LHCN-M2 (cell line): ENCODE results near the gene KRAS. TPM values are rescaled to one million over a fixed set of nuclear protein-coding genes. Genes with fewer than 3 reads are reported as not detected.
A peak's percentile ranks its signal among the peaks of the same experiment; 100 is the strongest.
"Not testable (repeated sequence)": the region's sequence is repeated elsewhere in the genome, so short reads cannot be mapped to it uniquely, and the experiment has no call there.

ENCODE experiments used
- DNase-seq: peaks from one replicate; pipeline ENCODE4 v3.0.0-alpha.2; 2012; ENCODE audit warnings: low read depth
- polyA plus RNA-seq: library from polyadenylated mRNA; unstranded; fragments of >200 nt; gene quantifications from one replicate; pipeline ENCODE4 v1.2.1, GENCODE V29; 2012; ENCODE audit warnings: missing spikeins
- total RNA-seq: library from RNA; depleted of rRNA; stranded (reverse); fragments of >200 nt; gene quantifications from 2 replicates; pipeline ENCODE4 v1.2.3, GENCODE V29; 2014; rRNA removed

Gene KRAS
- 9.4 and 13.1 TPM in 2 replicates for total RNA-seq
- polyA plus RNA-seq, result 5.8 TPM

DNA sequence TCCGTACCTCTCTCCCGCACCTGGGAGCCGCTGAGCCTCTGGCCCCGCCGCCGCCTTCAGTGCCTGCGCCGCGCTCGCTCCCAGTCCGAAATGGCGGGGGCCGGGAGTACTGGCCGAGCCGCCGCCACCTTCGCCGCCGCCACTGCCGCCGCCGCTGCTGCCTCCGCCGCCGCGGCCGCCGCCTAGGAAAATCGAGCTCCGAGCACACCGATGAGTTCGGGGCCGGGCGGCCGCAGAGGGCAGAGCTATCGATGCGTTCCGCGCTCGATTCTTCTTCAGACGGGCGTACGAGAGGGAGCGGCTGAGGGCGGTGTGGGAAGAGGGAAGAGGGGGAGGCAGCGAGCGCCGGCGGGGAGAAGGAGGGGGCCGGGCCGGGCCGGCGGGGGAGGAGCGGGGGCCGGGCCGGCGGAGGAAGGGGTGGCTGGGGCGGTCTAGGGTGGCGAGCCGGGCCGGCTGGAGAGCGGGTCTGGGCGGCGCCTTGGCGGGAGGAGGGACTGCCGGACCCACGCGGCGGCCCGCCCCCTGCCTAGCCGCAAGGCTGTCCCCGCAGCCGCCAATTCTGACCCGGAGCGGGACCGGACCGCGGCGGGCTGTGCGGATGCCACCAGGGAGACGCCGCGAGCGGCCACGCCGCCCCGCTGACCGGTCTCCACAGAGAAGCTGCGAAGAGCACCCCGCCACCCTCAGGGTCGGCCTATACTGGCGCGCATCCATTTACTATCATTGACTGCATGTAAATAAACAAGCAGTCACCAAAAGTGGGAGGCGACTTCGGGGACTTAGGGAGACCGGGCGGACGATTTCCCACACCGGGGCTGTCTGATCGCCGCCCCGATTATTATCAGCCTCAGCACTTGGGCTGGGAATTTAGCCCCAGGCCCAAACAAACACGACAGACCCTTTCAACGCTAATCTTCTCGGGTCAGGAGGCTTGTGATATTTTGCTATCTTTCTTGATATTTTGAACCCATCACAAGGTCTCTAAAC, at the start of gene KRAS:
KRAS (minus strand) TSS at position 186 of the 987 bp plus-strand sequence.
- DNase-seq, result peak; percentile 96

- DNase-seq, result no peak
Measured at GRCh38 chr12:25296381-25296780, 45.7 kb upstream of the KRAS start.

DNA sequence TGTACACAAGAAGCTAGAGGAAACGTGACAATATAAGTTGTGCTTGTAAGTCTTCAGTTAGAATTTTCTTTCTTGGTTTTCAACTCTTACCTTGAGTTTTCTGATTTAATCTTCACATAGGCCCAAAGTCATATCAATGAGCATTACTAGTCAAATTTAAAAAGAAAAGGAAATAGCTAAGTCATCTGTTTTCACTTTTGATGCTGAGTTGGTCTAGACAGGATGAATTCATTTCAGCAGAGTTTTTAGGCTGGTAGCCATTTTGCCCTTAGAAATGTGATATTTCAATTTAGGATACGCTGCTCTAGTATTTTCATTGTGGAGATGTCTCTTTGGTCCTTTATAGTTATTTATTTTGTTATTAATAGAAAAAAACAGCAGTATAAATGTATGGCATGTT, 44.6 kb upstream of the KRAS start:
- DNase-seq, result no peak

GRCh38 chr12:25293653-25294052, 42.9 kb upstream of the KRAS start:
- no peak for DNase-seq

- not testable (repeated sequence) for DNase-seq
Measured at GRCh38 chr12:25292810-25293221, 42.1 kb upstream of the KRAS start.

DNA sequence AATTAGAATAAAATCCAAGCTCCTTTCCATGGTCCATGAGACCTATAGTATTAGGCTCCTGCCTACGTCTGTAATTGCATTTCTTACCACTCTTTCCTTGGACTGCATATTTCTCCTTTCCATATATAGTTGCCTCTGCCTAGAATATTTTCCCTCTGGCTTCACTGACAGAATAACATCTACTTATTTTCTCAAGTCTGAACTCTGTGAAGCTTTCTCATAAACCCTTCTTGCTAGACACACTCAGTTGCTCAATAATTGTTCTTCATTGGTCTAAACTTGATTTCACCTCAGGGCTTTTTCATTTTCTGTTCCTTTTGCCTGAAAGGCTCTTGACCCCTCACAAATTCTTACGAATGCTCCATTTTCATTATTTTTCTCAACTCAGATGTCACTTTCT, 36.9 kb upstream of the KRAS start:
- no peak for DNase-seq

DNA sequence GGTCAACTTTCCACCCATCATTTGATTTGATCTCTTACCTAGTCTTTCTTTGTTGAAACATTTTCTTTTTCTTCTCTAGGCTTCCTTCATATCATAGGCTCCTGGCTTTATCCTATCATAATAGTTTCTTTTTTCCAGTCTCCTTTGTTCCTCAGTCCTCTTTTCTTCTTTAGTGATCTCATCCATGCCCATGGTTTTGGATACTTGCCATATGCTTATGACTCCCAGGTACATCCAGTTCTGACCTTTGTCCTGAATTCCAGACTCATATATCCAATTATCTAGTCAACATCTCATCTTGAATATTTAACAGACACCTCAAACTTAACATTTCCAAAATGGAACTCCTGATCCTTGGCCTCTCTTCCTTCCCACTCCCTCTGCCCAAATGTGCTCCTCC, 36.1 kb upstream of the KRAS start:
- DNase-seq, result no peak

DNA sequence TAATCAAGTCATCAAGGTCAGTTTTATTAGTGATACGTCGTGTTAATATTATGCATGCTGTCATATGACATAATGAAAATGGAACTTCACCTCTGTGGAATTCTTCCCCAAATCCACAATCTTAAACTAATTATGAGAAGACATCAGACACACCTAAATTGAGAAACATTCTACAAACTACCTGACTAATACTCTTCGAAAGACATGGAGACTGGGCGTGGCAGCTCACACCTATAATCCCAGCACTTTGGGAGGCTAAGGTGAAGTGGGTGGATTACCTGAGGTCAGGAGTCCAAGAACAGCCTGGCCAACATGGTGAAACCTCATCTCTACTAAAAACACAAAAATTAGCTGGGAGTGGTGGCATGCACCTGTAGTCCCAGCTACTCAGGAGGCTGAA, 33.3 kb upstream of the KRAS start:
- no peak for DNase-seq

DNA sequence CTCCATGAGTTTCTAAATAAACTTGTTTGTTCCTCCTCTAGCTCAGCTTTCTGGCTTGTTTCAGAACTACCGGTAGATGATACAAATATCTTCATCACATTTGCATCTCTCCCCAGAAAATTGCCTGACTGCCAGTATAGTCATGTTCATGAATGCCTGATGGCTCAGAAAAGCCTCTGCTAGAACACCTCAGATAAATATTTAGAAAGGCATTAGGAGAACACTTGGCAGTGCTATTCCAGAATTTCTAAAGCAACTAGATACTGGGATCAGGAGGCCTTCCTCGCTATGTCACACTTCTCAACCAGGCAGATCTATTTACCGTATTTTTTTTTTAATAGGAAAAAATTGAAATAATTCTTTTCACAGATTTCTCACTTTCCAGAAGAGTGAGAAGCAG, 32.3 kb upstream of the KRAS start:
- no peak for DNase-seq

DNA sequence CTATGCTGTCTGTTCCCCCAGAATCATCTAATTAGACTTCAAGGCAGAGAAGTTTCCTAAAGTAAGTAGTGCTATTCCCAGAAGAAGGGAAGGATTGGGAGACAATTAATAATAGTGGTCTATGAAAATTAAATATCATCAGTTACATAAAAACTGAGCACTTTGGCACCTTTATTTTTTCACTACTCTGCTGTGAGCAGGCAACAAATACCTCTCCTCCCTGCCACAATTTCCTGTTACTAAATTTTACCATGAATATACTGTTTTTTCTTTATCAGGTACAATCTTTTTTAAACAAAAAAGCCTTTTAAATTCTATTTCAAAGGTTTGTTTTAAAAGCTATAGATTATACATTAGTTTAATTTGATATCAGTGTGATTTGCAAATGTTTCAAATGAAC, 29.4 kb upstream of the KRAS start:
- no peak for DNase-seq

DNA sequence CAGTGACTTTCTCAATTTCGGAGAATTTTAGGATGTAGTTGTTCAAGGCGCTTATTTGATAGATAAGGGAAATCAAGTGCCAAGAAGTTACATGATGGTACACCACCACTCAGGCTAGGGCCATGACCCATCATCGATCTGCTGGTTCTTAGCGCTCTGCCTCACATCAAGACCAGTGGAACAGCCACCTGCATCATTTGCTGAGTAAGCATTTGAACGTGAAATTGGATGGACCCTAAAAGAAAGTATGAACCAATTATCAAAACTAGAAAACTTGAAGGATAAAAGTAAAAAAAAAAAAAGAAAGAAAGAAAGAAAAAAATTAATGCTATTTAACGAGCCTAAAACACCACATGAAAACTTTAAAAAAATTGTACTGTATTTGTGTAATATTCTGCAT, 27.5 kb upstream of the KRAS start:
- no peak for DNase-seq

DNA sequence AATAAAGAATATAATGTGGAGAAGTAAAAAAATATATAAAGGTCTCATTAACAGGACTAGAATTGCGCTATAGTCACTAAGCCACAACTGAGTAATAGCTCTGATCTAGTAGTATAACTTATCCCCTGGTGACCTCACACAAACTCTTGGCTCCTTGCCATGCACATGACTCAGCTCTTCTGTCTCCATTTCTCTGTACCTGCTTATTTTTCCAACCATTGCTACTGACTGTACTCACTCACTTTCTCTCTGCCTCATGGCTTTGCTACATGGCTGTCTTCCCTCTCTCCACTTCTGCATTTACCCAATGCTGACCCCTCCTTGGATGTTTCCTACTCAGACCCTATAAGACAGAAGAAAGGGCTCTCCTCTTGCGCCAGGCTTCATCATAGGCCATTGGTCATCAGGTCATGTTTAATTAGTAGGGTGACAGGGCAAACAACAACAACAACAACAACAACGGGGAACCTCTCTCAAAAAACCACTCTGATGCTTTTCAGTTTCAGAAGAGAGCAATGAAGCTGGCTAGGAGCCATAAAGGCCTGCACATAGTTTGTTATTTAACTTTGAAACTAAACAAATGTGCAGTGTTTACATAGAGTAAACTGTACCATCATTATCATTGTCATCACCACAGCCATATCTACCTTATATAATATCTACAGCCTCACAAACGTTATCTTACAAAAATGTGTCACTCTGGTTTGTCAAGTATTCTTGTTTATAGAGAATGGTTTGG, 25.6 kb upstream of the KRAS start:
- DNase-seq, result peak; percentile 91

- DNase-seq, result no peak
Measured at GRCh38 chr12:25271486-25272098, 20.9 kb upstream of the KRAS start.

DNA sequence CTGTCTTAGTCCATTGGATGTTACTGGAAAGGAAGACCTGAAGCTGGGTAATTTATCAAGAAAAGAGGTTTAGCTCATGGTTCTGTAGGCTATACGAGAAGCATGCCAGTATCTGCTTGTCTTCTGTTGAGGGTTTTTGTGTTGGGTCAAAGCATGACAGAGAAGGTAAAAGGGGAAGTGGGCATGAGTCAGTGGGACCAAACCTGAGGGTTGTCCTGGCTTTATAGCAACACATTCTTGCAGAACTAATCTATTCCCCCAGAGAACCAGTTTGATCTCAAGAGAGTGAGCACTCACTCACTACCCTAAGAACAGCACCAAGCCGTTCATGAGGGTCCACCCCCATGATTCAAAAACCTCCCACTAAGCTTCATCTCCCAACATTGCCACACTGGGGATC, 19.0 kb upstream of the KRAS start:
- DNase-seq, result no peak

DNA sequence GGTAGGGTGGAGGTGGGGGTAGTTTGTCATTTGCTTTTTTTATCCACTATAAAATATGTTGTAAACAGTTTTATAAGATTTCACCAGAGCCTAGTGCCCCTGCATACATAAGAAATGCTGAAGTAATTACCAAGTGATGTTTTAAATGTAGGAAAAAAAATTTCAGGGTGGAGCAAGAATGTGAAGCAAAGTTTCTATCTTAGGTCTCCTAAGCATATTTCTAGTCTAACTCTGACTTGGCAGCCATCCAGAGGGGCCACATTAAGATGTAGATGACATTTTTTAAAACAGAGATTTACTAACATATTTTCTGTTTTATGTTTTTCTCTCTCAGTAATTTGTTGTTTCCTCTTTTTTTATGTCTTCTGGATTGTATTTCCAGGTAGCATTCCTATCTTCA, 15.8 kb upstream of the KRAS start:
- DNase-seq, result no peak

DNA sequence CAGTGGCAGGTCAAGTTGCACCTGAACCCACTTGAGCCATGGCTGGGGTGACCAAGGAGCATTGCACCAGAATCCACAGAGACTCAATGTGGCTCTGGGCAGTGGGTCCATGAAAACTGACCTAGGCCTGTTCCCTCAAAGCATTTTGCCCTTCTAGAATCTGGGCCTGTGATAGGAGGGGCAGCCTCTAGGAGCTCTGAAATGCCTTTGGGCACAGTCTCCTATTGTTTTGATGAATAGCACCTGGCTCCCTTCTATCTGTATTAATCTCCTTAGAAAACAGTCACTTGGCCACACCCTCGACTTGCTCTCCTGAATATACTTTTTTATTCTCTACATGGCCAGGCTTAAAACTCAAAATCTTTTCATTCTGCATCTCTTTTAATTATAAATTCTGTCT, 14.1 kb upstream of the KRAS start:
- DNase-seq, result no peak

GRCh38 chr12:25264114-25264513, 13.4 kb upstream of the KRAS start:
- no peak for DNase-seq

DNA sequence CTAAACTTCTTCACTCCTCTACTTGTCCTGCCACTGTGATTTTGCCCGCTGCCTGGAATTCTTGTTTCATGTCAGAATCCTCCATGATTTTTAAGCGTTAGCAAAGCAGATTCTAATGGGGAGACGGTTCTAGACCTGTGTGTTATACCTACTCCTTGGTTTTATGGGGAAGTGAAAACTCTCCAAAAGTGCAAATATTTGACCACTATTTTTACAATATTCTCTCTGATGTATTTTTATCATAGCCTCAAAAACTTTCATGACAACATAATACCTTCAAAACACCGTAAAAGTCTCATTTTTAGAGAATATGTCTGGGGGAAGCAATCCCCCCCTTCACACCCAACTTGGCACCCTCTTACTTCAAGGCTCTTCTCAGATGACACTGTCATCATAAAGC, 12.9 kb upstream of the KRAS start:
- no peak for DNase-seq

DNA sequence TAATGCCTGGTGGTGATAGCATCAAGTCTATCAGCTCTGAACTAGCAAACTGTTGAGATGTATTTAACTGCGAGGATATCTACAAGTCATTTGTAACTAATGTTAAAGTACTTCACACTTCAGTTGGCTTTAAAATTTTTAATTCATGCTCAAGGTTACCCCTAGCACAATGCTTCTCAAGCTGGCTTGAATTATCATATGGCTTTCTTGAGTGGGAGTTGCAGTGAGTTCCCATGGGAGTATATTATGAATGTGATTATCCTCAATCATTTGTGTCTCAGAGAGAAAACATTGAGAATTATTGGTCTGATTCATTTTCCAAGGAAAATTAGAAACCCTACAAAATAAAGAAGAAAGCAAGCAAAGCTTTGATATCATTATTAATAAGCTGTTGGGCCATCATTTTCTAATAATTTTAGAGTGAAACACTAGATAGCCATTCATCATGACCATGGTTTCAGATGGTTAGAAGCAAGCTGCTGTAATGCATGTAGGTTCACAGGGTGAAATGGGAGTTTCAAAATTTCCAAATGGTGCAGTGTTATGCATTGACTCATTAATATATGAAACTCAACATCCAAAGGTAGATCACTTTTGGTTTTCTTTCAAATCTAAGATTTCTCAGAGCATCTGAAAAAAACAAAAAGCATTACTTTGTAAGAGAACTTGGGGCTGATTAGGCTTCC, 11.8 kb upstream of the KRAS start:
- DNase-seq, result no peak

- DNase-seq, result no peak
Measured at GRCh38 chr12:25257590-25258324, 7.0 kb upstream of the KRAS start.

- no peak for DNase-seq
Measured at GRCh38 chr12:25256826-25257225, 6.1 kb upstream of the KRAS start.
